GM21423 (cell line): Measurements from ENCODE around the gene NOS3.

Source experiments
- ATAC-seq: cut with Tn5 transposase; IDR thresholded peaks from one replicate; pipeline ENCODE4 v1.9.1; 2021; ENCODE audit warnings: mild to moderate bottlenecking, moderate library complexity; ENCODE audit not compliant: unreplicated experiment

NOS3 gene

DNA sequence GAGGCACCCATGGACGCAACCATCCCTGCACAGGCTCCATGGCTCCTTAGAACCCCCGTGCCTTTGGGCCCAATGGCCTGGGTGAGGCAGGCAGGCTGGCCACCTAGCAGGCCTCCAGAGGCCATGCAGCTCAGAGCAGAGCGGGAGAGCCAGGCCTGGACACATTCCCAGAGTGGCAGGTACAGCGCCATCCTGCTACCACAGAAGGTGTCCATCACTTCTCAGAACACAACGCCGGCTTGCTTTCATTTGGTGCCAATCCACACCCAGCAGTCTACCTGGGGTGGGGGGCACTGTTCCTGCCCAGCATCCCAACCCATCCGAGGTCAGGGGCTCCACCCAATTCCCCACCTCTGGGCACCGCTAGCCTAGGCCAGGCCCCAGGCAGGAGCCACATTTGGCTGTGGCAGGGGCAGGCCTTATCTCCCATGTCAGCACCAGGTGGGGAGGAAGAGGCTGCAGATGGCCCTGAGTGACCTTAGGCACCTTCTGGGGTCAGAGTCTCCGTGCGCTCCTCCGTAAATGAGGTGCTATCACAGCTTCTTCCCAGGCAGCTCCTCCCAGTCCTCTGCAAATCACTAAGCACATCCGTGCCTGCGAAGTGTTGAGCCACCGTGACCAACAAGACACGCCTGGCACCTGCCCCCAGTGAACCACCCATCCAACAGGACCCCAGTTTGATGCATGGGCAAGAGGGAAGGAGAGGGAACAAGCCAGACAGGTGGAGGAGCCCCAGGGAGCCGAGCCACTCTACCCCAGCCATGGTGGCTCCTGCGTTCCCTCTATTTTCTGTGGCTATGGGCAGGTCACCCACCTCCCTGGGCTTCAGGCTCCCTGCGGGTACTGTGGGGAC is 26.9 kb upstream of the NOS3 start:
- ATAC-seq: no peak

DNA sequence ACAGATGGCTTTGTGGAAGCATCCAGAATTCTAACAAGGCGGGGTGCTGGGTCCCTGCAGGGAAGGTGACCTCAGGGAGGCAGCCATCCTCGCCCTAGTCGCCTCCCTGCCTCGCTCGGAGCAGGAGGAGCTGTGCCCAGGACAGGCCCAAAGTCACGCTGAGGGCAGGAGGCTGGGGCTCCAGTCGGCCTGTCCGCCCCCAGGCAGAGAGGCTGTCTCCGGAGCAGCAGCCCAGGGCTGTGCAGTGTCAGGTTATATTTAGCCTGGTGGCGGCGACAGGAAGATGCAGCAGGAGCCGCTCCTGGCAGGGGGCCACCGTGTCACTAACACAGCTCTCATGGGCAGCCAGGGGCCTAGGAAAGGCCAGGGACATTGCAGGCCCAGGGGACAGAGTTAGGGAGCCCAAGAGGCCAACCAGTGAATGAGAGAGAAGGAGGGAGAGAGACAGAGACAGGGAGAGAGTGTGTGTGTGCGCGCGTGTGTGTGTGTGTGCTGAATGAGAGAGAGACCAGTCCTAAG is 26.2 kb upstream of the NOS3 start:
- no peak for ATAC-seq

DNA sequence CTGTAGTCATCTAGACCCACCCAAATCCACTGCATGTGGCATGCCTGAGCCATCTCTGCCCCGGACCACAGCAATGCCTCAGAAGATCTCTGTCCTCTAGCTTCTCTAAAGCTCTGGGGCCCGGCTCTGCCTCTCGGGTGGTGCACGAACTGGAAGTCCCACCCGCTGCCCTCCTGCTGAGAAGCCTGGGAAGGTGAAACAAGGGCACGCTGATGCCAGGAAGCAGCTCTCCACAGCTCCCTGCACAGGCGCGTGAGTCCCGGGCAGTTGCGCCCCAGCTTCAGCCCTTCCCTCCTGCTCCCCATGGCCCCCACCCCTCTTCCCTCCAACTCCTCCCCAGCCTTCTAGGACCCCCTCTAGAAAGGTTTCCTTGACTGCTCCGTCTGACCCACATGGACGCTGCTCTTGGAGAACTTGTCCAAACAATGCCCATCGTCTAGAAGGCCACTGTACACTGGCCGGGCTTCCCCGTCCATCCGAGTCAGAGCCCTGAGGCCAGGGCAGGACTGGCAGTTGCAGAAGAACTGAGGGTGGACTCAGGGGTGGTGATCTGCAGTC is 25.5 kb upstream of the NOS3 start:
- ATAC-seq: no peak

DNA sequence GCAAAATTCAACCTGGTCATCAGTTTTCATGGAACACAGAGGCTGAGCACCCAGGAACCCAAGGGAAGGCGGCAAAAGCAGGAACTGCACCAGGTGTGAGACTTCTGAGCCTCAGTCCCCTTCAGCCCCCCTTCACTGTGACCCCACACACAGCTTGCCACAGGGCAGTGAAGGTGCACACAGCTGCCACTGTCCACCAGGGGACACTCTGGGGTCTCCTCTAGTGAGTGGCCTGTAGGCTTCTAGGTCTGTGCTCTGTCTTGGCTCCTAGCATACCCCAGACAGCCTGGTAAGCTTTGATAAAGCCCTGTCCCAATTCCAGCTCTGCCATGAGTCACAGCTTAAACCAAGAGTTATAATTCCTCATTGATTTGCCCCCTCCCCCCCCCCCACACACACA is 24.8 kb upstream of the NOS3 start:
- ATAC-seq: no peak

DNA sequence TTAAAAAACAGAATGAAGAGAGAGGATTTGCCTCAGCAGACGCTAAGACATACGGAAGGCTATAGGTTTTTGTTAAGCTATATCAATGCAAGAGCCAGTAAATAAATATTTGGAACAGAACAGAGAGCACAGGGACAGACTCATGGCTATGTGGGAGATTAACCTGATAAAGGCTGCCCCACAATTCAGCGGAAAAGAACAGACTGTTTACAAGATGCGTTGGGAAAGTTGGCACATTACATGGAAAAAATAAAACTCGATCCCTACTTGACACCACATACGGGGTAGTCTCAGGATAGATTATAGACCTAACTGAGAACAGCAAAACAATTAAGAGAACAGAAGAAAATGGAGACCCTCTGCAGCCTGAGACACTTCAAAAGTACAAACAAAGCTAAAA is 23.5 kb upstream of the NOS3 start:
- ATAC-seq: no peak

DNA sequence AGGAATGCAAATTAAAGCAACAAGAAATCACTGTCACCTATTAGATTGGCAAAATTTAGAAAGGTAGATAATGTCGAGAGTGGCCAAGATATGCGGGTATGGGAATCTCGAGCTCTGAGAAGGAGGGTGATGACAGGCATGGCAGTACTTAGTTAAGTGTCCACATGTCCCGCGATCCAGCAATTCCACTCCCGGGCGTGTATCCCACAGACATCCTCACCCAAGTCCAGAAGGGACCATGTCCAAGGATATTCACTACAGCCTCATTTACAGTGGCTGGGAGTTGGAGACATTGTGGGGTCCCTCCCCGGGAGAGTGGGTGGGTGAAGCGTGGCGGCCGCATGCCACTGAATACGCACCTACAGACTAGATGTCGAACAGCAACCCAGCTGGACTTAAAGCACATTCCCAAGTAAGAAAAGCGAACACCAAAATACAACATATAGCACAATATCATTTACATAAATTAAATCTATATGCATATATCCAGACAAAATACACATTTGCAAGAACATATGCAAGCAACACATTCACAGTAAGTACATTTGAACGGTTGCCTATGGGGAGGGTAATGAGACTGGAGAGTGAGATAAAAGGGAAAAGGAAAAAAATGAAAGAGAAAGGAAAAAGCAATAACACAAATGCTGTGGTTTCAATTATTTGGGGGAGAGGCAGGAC is 22.6 kb upstream of the NOS3 start:
- no peak for ATAC-seq

DNA sequence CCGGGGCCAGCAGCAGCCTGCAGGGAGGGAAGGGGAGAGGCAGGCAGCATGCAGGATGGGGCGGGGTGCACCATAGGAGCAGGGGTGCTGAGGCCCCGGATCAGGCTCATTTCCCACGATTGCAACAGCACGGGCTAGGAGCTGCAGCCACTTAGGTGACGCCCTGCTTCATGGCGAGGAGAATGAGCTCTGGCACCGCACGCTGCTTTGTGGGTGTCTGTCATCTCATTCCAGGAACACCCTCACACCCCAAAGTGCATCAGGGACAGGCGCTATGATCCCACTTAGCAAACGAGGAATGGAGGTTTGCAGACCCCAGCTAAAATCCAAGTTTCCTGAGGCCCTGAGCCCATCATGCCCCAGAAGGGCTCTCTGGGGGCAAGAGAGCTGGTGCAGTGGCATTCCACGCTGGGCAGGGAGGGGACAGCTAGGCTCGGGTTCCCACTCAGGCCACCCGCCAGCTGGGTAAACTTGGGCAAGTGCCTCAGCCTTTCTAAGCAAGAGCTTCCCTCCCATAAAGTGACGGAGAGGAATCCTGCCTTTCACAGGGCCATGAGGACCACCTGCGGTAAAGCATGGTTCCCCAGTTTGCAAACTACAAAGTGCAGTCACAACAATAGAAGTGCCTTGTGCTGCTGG is 22.0 kb upstream of the NOS3 start:
- ATAC-seq: no peak

DNA sequence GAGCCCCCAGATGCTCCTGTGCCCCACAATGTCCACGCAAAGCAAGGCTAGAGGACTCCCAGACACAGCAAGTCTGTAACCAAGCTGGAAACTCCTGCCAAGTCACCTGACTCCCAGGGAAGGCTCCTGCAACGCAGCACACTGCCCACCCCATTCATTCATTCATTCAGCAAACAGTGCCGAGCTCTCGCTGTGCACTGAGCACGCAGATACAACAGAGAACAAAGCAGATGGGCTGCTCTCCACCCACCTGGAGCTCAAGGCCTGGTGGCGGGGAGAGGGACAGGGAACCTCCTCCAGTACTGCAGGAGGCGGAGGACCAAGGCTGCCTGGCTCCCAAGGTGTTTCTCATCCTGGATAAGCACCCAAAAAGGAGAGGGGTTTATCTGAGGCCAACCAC is 21.3 kb upstream of the NOS3 start:
- no peak for ATAC-seq

DNA sequence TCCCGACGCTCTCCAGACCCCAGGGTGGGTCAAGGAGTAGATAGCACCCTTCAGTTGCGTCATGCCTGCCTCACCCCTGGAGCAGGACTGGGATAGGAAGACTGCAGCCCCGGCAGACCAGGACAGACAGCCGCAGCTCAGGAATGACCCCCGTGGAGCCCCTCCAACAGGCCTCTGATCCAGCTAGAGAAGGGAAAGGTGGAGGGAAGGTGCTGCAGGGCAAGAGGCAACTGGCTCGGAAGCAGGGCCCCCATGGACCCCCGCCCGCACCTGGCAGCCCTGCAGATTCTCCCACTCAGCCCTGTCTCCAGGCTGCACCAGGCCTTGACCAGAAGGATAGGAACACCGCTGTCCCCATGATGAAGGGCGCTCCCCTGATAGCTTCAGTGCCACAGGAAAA is 20.4 kb upstream of the NOS3 start:
- no peak for ATAC-seq

DNA sequence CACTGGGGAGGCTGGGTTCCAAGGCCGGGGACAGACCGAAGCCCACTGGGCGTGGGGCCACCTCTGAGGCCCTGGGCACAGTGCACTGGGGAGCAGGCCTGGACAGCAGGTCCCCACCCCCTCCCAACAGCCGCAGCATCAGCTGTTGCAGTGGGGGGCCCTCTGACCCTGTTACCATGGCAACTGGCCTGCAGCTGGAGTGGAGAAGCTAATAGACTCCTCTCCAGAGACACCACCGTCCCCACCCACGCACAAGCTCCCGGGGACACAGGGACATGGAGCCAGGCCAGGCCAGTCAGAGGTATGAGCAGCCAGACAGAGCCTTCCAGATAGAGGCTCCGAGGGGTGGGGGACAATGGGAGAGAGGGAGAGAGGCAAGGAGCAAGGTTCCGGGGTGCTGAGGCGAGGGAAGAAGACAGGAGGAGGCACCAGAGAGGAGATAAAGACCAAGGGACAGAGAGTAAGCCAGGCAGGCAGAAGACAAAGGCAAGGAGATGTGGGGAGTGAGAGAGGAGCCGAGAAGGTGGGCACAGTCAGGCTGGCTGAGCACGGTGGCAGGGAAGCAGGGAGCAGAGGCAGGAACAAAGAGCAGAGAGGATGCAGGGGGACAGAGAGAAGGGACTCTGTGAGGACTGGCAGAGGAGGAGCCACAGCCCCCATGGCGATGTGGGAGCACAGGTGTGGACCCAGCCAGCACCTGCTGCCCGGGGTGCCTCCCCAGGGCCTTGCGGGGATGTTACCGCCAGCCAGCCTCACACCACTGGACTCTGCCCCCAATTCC is 19.4 kb upstream of the NOS3 start:
- no peak for ATAC-seq

DNA sequence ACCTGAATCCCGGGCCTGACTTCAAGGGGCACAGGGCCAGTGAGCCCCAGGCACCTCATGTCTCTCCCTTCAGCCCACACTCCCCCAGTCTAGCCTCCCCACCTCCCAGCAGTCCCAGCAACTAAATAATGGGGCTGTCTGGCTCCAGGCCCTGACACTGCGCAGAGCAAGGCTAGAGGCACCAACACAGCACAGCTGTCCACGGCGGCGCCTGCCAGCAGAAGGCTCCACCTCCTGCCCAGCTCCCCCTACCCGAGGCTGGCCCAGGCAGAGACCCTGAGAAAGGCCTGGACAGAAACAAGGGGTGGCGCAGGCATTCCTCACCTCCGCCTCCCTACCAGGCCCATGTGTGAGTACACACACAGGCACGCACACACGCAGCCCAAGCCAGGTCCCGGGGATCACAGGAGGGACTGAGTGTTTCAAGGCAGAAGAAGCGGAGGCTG is 18.8 kb upstream of the NOS3 start:
- ATAC-seq: no peak

DNA sequence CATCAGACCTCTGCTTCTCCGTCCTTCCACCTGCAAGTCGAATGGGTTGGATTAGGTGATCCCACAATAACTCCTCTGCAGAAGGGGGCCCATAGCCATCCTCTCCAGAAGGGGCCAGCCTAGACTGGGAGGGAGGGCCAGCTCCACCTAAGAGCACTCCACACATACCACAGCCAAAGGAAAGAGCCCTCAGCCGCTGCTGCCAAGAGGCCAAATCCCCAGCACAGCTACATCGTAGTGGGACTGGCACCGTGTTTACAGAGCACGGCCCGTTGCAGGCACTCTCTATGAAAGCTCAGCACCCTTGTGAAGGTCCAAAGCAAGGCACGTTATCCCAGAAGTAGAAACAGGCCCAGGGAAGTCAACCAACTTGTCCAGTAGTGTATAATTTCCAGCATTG is 18.1 kb upstream of the NOS3 start:
- ATAC-seq: no peak

DNA sequence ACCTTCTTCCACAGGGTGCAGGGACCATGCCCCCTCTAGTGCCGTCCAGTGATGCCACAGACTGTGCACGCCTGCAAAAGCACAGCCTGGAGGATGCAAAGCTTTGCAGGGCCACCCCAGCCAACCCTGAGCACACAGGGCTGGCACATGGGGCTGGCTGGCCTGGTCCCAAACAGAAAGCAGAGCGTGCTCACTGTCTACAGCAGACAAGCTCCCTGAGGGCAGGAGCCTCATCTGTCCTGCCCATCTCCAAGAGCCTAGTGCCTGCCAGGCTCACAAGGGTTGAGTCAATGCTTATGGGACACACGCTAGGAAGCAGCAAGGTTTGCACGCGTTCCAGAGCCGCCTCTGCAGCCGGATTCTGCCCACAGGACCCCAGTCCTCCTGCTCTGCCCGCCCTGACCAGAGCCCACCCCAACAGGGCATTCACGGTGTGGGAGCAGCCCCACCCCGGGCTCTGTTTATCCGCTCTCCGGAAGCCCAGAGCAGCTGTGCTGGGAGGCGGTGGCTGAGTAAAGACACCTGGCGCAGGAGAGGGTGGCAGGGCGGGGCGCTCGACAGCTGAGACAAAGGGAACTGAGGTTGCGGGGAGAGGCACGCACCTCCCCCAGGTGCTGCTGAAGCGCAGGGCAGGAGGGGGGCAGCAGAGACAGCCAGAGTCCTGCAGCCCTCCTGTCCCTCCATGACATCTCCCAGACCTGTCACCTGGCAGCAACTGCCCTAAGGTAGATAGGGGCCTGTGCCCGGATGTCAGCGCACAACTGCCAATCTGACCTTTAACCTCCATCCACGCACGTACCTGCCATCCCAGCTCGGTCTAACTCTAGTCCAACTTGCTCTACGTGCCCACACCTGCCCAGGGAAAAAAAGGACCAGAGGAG is 17.0 kb upstream of the NOS3 start:
- ATAC-seq: no peak

DNA sequence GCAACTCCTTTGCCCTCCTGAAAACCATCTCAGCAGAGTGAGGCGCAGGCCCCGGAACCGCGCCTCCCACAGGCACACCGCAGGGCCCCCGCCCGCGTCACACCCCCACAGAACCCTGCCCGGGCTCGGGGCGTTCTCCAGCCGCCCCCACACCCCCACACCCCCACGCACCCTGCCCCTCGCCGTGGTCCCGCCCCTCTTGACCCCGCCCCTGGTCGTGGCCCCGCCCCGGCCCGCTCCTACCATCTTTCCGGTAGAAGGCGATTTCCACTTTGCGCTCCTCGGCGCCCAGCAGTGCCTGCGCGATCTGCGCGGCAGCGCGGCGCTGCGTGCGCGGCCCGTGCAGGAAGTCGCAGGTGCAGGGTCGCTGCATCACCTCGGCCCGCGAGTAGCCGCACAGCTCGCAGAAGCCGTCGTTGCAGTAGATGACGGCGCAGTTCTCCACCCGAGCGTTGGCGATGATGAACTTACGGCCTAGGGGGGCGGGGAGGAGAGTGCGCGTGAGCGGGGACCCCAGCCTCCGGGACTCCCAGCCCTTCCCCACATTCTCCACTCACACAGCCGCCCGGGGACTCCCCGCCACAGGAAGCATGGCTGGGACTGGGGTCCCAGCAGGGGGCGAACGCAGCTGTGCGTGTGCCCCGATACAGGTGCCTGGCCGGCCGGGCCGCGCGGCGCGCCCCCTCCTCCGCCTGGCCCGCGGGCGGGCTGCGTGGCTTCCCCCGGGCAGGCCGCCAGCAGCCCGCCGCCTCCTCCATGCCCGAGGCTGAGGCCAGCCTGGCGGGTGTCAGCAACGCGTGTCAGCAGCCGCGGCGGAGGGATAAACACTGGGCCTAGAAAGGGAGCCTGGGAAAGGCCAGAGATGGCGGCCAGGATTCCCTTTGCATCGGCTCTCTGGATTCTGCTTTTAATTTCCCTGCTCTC is 16.1 kb upstream of the NOS3 start:
- peak; percentile 69 for ATAC-seq

DNA sequence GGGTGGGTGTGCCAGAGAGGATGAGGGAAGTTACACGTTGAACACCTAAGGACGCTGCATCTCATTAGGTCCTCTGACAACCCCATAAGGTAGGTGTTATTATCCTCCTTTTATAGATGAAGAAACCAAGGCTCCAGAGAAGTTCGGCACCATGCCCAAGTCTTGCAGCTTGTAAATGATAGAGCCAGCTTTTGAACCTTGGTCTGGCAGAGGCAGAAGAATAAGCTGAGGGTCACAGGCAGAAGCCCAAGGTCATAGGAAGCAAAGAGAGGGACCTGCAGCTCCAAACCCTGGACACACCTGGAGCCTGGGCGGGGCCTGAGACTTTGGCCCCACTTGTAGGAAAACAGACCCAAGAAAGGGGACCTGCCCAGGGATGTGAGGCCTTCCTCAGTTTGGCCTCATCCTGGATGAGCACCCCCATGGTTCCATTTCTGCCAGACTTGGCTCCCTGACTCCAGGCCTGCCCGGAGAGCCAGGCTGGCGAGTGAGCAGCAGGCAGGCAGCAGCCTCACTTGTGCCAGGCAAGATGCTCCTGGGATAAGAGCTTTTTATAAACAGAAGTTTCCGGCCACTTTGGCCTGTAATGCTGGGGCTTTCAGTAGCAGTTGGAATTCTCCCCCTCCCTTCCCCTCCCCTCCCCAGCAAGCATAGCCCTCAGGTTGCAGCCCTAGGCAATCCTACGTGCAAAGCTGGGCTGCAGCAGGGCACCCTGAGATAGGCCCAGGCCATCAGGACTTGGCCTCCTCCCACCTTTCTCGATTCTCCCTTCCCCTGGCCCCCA is 15.1 kb upstream of the NOS3 start:
- no peak for ATAC-seq

DNA sequence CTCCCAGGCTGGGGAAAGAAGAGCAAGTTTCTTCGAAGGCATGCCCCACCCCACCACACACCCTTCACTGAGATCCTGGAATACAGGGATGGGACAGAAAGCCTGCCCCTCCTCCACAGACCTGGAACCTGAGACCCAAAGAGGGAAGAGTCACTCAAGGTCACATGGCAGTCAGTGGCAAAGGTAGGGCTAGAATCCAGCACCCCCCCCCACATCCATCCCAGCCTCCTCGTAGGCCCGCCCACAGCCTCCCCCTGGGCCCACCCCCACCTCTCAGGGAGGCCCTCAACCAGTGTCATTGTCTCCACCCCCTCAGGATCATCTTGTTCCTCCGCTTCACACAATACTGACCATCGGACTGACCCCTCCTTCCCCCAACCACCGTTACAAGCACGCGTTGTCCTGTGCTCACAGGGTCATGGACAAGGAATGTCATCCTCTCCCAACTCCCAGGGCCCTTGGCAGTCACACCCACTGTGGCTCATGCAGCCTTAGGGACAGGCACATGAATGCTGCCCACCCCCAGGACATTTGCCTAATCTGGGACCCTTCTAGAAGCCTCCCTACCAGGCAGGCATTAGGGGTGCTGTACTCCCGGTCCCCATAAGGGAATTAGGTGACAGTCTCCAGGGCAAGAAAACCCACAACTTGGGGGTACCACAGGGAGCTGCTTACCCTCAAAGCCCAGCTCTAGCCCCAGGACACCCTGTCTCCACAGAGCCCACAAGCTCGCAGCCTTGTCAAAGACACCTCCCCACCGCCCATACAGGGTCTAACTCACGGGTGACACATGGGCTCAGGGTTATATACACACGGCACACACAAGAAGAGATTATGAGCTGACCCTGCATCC is 14.1 kb upstream of the NOS3 start:
- ATAC-seq: no peak
